BE2C (cell line): ENCODE measurements around the gene SGMS1.

Experiments used
- DNase-seq: peaks from one replicate; pipeline ENCODE4 v3.0.0-alpha.2; 2020
- H3K27me3 ChIP-seq: fragments of 250-450 bp; sonication (Bioruptor Pico); 2 replicates; pipeline ENCODE4 v1.5.1; 2020; ENCODE audit warnings: mild to moderate bottlenecking
- H3K36me3 ChIP-seq: fragments of 250-450 bp; sonication (Bioruptor Pico); 2 replicates; pipeline ENCODE4 v1.5.1; 2020; ENCODE audit warnings: mild to moderate bottlenecking
- H3K4me1 ChIP-seq: fragments of 250-450 bp; sonication (Bioruptor Pico); 2 replicates; pipeline ENCODE4 v1.5.1; 2020
- H3K4me3 ChIP-seq: 2 replicates; pipeline ENCODE4 v1.5.1; 2011; ENCODE audit warnings: low read depth, low read length
- H3K9me3 ChIP-seq: fragments of 250-450 bp; sonication (Bioruptor Pico); 2 replicates; pipeline ENCODE4 v1.5.1; 2020
- CTCF ChIP-seq: IDR thresholded peaks from 2 replicates; pipeline ENCODE4 v1.5.1; 2012; ENCODE audit warnings: mild to moderate bottlenecking, low read depth, low read length

SGMS1 gene

GRCh38 chr10:50620899-50621298 is 2.9 kb downstream of the SGMS1 start:
- no peak for TF ChIP-seq CTCF
- Histone ChIP-seq H3K4me3 (no peak overlapping the region), H3K9me3 (no peaks in the 10 kb centered on the region), H3K36me3 (no peaks in the 10 kb centered on the region), H3K4me1 (no peaks in the 10 kb centered on the region), H3K27me3 (no peaks in the 10 kb centered on the region)
- no peak for DNase-seq

- no peaks in the 10 kb centered on the region for H3K36me3 ChIP-seq
- DNase-seq = no peak
- no peaks in the 10 kb centered on the region for H3K9me3 ChIP-seq
- no peaks in the 10 kb centered on the region for H3K4me1 ChIP-seq
- no peak overlapping the region for H3K4me3 ChIP-seq
- no peaks in the 10 kb centered on the region for H3K27me3 ChIP-seq
- no peak for TF ChIP-seq CTCF
These were observed 3.9 kb downstream of the SGMS1 start for GRCh38 chr10:50619882-50620281.

GRCh38 chr10:50619166-50619565 is 4.6 kb downstream of the SGMS1 start:
- no peaks in the 10 kb centered on the region for H3K9me3 ChIP-seq
- H3K4me1 ChIP-seq = no peaks in the 10 kb centered on the region; the same call in 1 of the 2 replicates
- H3K36me3 ChIP-seq = no peaks in the 10 kb centered on the region
- DNase-seq = no peak
- TF ChIP-seq CTCF = no peak
- H3K27me3 ChIP-seq = no peaks in the 10 kb centered on the region
- H3K4me3 ChIP-seq = no peak overlapping the region

- Histone ChIP-seq H3K4me1 (no peaks in the 10 kb centered on the region; the same call in 1 of the 2 replicates), H3K4me3 (no peak overlapping the region), H3K9me3 (no peaks in the 10 kb centered on the region), H3K36me3 (no peaks in the 10 kb centered on the region), H3K27me3 (no peaks in the 10 kb centered on the region)
- no peak for TF ChIP-seq CTCF
- no peak for DNase-seq
These were observed 5.1 kb downstream of the SGMS1 start for GRCh38 chr10:50618624-50619023.

GRCh38 chr10:50615658-50616057 is 8.1 kb downstream of the SGMS1 start:
- Histone ChIP-seq H3K36me3 (no peaks in the 10 kb centered on the region), H3K9me3 (no peaks in the 10 kb centered on the region), H3K27me3 (no peaks in the 10 kb centered on the region), H3K4me1 (no peaks in the 10 kb centered on the region; the same call in 1 of the 2 replicates), H3K4me3 (no peak overlapping the region)
- no peak for TF ChIP-seq CTCF
- DNase-seq = no peak

- no peaks in the 10 kb centered on the region for H3K27me3 ChIP-seq
- no peaks in the 10 kb centered on the region for H3K36me3 ChIP-seq
- peak; percentile 34 for TF ChIP-seq CTCF
- H3K4me1 ChIP-seq = no peaks in the 10 kb centered on the region; the same call in 1 of the 2 replicates
- no peak for DNase-seq
- no peak overlapping the region for H3K4me3 ChIP-seq
- no peaks in the 10 kb centered on the region for H3K9me3 ChIP-seq
These were observed 9.2 kb downstream of the SGMS1 start for GRCh38 chr10:50614444-50615137.
